K562 (cell line): Measurements from ENCODE around the gene CPM. TPM values are rescaled to one million over a fixed set of nuclear protein-coding genes. Genes with fewer than 3 reads are reported as not detected.

Experiments
- ATAC-seq: fragments of 200-7000 bp; cut with Tn5 transposase; 3 replicates; pipeline ENCODE4 v1.9.1; 2020; ENCODE audit warnings: moderate library complexity
- BruUV-seq: library from RNA; stranded (reverse); fragments of 400-500 nt; replicated peaks from 2 replicates; lab custom pipeline; 2021; lab: Mats Ljungman, UMichigan
- CTCF ChIA-PET: fragments of 300-600 bp; formaldehyde crosslinking; extraction: SDS; loops from one replicate; lab custom pipeline; 2021; ENCODE audit warnings: low intra/inter-chr PET ratio; lab: Yijun Ruan, JAX
- POLR2A ChIA-PET: fragments of 300-600, 350-650 bp; sonication (Branson Sonifier 250); formaldehyde crosslinking; extraction: SDS; loops from one replicate; lab custom pipeline; 2021; ENCODE audit warnings: antibody characterized with exemption, inconsistent platforms; lab: Yijun Ruan, JAX
- DNase-seq, 4 experiments: peaks; one replicate each; pipeline versions ENCODE4 v3.0.0 to v3.0.0-alpha.2; 2011 to 2018; ENCODE audit warnings: low spot score in 3 of 4, mixed read lengths in 3 of 4; ENCODE audit errors: extremely low read depth in 1 of 4
- FAIRE-seq: peaks from 2 replicates; lab custom pipeline; 2011; peaks lifted over from hg19 to GRCh38; lab: Jason Lieb, UNC
- H2AFZ ChIP-seq: 2 replicates; pipeline ENCODE4 v1.6.0; 2011; ENCODE audit warnings: low read depth, low read length, control low read depth, inconsistent platforms
- H3K27ac ChIP-seq: fragments of 200-600 bp; 3 replicates; pipeline ENCODE4 v1.8.0; 2011; ENCODE audit warnings: low read depth, mild to moderate bottlenecking, control low read depth, inconsistent platforms, low read length, moderate library complexity, mixed read lengths; ENCODE audit errors: extremely low read depth
- H3K27me3 ChIP-seq, 2 experiments: fragments of 300-600 bp in 1 of 2; 2 replicates in 1 of 2; 3 replicates in 1 of 2; pipeline versions ENCODE4 v1.6.0 to v1.8.0; 2011; ENCODE audit warnings: inconsistent platforms in 2 of 2, low read length in 2 of 2, mild to moderate bottlenecking in 1 of 2, mixed read lengths in 1 of 2, moderate library complexity in 1 of 2; ENCODE audit not compliant: control insufficient read depth in 2 of 2, insufficient read depth in 2 of 2
- H3K36me3 ChIP-seq: fragments of 300-600 bp; 3 replicates; pipeline ENCODE4 v1.8.0; 2011; ENCODE audit warnings: mild to moderate bottlenecking, low read length, inconsistent platforms; ENCODE audit not compliant: control insufficient read depth, insufficient read depth
- H3K4me1 ChIP-seq, 2 experiments: fragments of 200-600 bp in 1 of 2; replicated peaks in 1 of 2; 2 replicates in 1 of 2; 3 replicates in 1 of 2; pipeline versions ENCODE4 v1.5.1 to v1.8.0; 2011; ENCODE audit warnings: inconsistent platforms in 2 of 2, low read length in 2 of 2, mild to moderate bottlenecking in 1 of 2, mixed read lengths in 1 of 2, moderate library complexity in 1 of 2; ENCODE audit not compliant: control insufficient read depth in 2 of 2, insufficient read depth in 2 of 2
- H3K4me2 ChIP-seq: 2 replicates; pipeline ENCODE4 v1.6.1; 2011; ENCODE audit warnings: low read length, control low read depth, inconsistent platforms, mixed read lengths; ENCODE audit not compliant: insufficient read depth
- H3K4me3 ChIP-seq: fragments of 200-600 bp; sonication (generic), shearing (Covaris generic); 2 replicates; pipeline ENCODE4 v1.5.1; 2016; ENCODE audit warnings: control low read depth, inconsistent platforms
- H3K79me2 ChIP-seq: fragments of 200-600 bp; 3 replicates; pipeline ENCODE4 v1.8.0; 2011; ENCODE audit warnings: low read length, inconsistent platforms; ENCODE audit not compliant: control insufficient read depth, insufficient read depth
- H3K9ac ChIP-seq, 2 experiments: 2 replicates each; pipeline versions ENCODE4 v1.6.0 to v1.6.1; 2011; ENCODE audit warnings: low read depth in 2 of 2, low read length in 2 of 2, control low read depth in 1 of 2, inconsistent platforms in 1 of 2, mild to moderate bottlenecking in 1 of 2, mixed read lengths in 1 of 2; ENCODE audit not compliant: insufficient read depth in 1 of 2
- H3K9me1 ChIP-seq: one replicate; pipeline ENCODE4 v1.6.0; 2011; ENCODE audit warnings: inconsistent platforms, mild to moderate bottlenecking, low read length, moderate library complexity; ENCODE audit not compliant: control insufficient read depth, insufficient read depth
- H3K9me3 ChIP-seq: replicated peaks from 2 replicates; pipeline ENCODE4 v1.5.1; 2011; ENCODE audit warnings: low read depth, low read length, inconsistent platforms; ENCODE audit not compliant: control insufficient read depth, insufficient read depth
- H4K20me1 ChIP-seq: replicated peaks from 2 replicates; pipeline ENCODE4 v1.6.1; 2011; ENCODE audit warnings: low read length, inconsistent platforms, mixed read lengths; ENCODE audit not compliant: control insufficient read depth, insufficient read depth
- ILF3 ChIP-seq: fragments of 450-650 bp; IDR thresholded peaks from 2 replicates; pipeline ENCODE4 v1.6.1; 2018; ENCODE audit warnings: antibody characterized with exemption, mild to moderate bottlenecking, moderate library complexity, borderline replicate concordance
- POLR2A ChIP-seq: fragments of 450-650 bp; conservative IDR thresholded peaks from 2 replicates; pipeline ENCODE4 v1.6.1; 2016
- POLR2AphosphoS2 ChIP-seq: IDR thresholded peaks from 2 replicates; pipeline ENCODE4 v1.6.1; 2012; ENCODE audit warnings: low read length, improper control_type of control experiment
- U2AF1 ChIP-seq: fragments of 200-400 bp; formaldehyde crosslinking; optimal IDR thresholded peaks from 2 replicates; pipeline ENCODE3; 2017; ENCODE audit warnings: mild to moderate bottlenecking, low read depth, low read length, moderate library complexity
- WGBS: fragments of 100-300 bp; shearing (Covaris generic); methylation state at CpG from one replicate; pipeline ENCODE4 v1.1.6; 2016; ENCODE audit warnings: low coverage, mixed read lengths; ENCODE audit not compliant: insufficient coverage; ENCODE audit errors: missing lambda C conversion rate; 5-methylcytosine and 5-hydroxymethylcytosine counted together
- in situ Hi-C: fragments of 300-500 bp; cut with MboI; formaldehyde crosslinking; loops from 4 replicates; pipeline ENCODE4 v1.15.0; 2018; ENCODE audit warnings: inconsistent platforms, mixed read lengths
- intact Hi-C: fragments of 100-400 bp; cut with micrococcal nuclease; formaldehyde crosslinking; loops from 2 replicates; pipeline ENCODE4 v1.14.2; 2022
- polyA plus RNA-seq, 8 experiments: library from polyadenylated mRNA; depleted of rRNA in 4 of 8; stranded (reverse) in 5 of 8; unstranded in 3 of 8; fragments of >200 nt; fragmentation: Nextera tagmentation in 2 of 8; fragmentation: Illumina TruSeq in 1 of 8; extraction: Ambion mirVana in 2 of 8; extraction: Trizol in 1 of 8; gene quantifications; 2 replicates each; pipeline versions ENCODE4 v1.2.1 to v1.2.3, GENCODE V29; 2011 to 2014; ENCODE audit warnings: inconsistent platforms in 1 of 8, missing spikeins in 1 of 8
- total RNA-seq, 7 experiments: library from RNA; depleted of rRNA in 6 of 7; stranded (reverse); fragments of >200 nt in 6 of 7; fragmentation: Illumina TruSeq in 2 of 7; extraction: Trizol in 2 of 7; gene quantifications; 2 replicates each; pipeline versions ENCODE4 v1.2.1 to v1.2.3, GENCODE V29; 2011 to 2021; ENCODE audit warnings: low replicate concordance in 1 of 7

The CPM gene
- total and polyA plus RNA-seq, 9 of the 15 experiments (the other 6 are each of a cell fraction or from before 2014, with no cell fraction given): 0.31 TPM; not detected in 8

DNA sequence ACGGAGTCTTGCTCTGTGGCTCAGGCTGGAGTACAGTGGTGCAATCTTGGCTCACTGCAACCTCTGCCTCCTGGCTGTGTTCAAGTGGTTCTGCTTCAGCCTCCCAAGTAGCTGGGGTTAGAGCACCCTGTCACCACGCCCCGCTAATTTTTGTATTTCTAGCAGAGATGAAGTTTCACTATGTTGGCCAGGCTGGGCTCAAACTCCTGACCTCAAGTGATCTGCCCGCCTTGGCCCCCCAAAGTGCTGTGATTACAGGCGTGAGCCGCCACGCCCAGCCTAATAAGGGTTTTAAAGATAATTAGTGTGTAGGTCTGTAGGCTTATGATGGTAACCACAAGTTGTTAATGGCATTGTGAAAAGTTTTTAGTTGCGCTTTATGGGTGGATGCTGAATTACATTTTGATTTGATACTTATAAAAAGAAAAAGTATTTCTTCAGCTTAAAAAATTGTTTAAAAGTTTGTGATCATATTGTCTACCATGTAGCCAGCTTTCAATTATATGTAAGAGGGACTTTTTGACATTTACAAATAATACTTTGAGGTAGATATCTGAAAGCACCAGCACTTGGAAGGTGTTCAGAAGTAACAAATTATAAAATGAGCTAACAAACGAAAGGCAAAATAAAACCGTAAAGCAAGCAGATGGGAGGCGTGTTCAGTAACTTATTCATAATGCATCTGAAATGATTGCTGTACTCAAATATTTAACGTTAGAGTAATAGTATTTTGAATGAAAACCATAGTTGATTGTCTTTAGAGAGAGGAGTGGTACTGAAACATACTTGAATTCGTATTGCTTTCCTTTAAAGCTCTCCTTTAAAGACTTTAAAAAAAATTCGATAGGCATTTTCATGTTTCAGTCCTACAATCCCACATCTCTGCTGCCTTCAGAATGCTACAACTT is 87.9 kb downstream of the CPM start:
- BruUV-seq: no TSS peak
- no peaks in the 10 kb centered on the region for H3K9me3 ChIP-seq
- no peaks in the 10 kb centered on the region for H3K79me2 ChIP-seq
- ChIA-PET POLR2A (interaction anchor here (0.5 to 3.4 kb wide), 4 partner anchors 9 to 438 kb away, joined by 3 to 12 read pairs (median 8); partner anchors contain the start of gene MDM2), CTCF (no interaction called here)
- no peak overlapping the region for H3K4me3 ChIP-seq
- FAIRE-seq: no peak
- peaks cover 37% of the 10 kb centered on the region for H3K36me3 ChIP-seq
- no peaks in the 10 kb centered on the region for H3K27me3 ChIP-seq
- H2AFZ ChIP-seq: no peak overlapping the region
- H3K9me1 ChIP-seq: no peaks in the 10 kb centered on the region
- 81% methylated on average over 14 of the region's 14 CpGs for WGBS
- in situ Hi-C loops: no loop called here
- TF ChIP-seq U2AF1 (no peak), ILF3 (peak; percentile 20; the same call in 1 of the 2 replicates), POLR2A (peak; percentile 47; the same call in 1 of the 2 replicates), POLR2AphosphoS2 (0 out of 2 replicates have a peak, but pooled peaks have one; percentile 1)
- no peak overlapping the region for H3K4me2 ChIP-seq
- ATAC-seq: peak; percentile 58
- 0 out of 2 replicates have a peak, but pooled peaks cover 3% of the 10 kb centered on the region for H4K20me1 ChIP-seq
- H3K9ac ChIP-seq: no peak overlapping the region
- no peaks in the 10 kb centered on the region for H3K4me1 ChIP-seq
- H3K27ac ChIP-seq: no peak overlapping the region
- intact Hi-C loops: no loop called here
- no peak for DNase-seq
